Measurements from ENCODE around the gene PASK. TPM values are rescaled to one million over a fixed set of nuclear protein-coding genes. Genes with fewer than 3 reads are reported as not detected.

Gene PASK
- polyA plus RNA-seq, 3 donors, result 0.56 to 4.3 (median 0.70) TPM

DNA sequence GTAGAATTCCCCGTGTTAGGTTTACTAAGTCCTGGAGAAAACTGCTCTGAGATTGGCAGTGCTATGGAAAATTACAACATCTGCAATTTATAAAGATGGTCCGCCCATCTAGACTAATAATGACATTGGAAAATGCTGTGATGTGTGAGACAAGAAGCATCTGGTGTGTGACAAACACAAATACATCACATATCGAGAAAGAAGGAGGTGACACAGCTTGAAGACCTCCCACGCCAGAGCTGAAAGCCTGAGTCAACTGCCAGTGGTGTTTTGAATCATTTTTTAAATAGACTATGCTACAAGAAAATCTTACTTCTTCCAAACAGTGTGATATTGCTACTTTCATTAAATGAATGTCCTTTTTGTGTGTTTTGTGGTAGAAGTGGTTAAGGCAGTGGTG, 30.6 kb upstream of the PASK start:
- Histone ChIP-seq H3K9me3 (replicated peaks in 1 of 2; ENCODE audit: control insufficient read depth in 1 of 2, insufficient read depth in 1 of 2, low read length in 2 of 2) (no peaks in the 10 kb centered on the region), H3K36me3 (replicated peaks in 1 of 2; ENCODE audit: control insufficient read depth in 1 of 2, insufficient read depth in 2 of 2, low read length in 2 of 2) (peaks cover 48 to 81% of the 10 kb centered on the region in 2 donors), H3K4me2 (replicated peaks; ENCODE audit: extremely low read depth, low read length, poor library complexity, severe bottlenecking) (no peak overlapping the region), H3K9ac (ENCODE audit: insufficient read depth, low read length, poor library complexity, severe bottlenecking) (no peak overlapping the region), H3K27ac (ENCODE audit: low read depth in 1 of 2, low read length in 2 of 2) (no peak overlapping the region), H2AFZ (ENCODE audit: insufficient read depth, low read depth, low read length, poor library complexity, severe bottlenecking) (no peak overlapping the region), H4K20me1 (ENCODE audit: insufficient read depth, low read length) (no peaks in the 10 kb centered on the region), H3K27me3 (ENCODE audit: control insufficient read depth in 2 of 2, insufficient read depth in 2 of 2, low read length in 2 of 2) (no peaks in the 10 kb centered on the region), H3K79me2 (ENCODE audit: insufficient read depth, low read length) (no peaks in the 10 kb centered on the region), H3K4me1 (ENCODE audit: control insufficient read depth in 1 of 2, insufficient read depth in 2 of 2, low read length in 2 of 2) (no peaks in the 10 kb centered on the region), H3K4me3 (replicated peaks in 1 of 3; ENCODE audit: low read depth in 2 of 3, low read length in 3 of 3) (no peak overlapping the region)
- Mint-ChIP-seq H3K27ac (no peak overlapping the region), H3K27me3 (ENCODE audit: low read depth in 3 of 3) (no peaks in the 10 kb centered on the region), H3K4me3 (no peak overlapping the region), H3K9me3 (peaks cover 0 to 3% (median 1%) of the 10 kb centered on the region in 7 donors), H3K4me1 (no peaks in the 10 kb centered on the region), H3K36me3 (peaks cover 66 to 86% of the 10 kb centered on the region in 2 donors)
- WGBS (ENCODE audit: insufficient coverage), result no CpG with 5 or more reads among the region's 4 CpGs
- DNase-seq, result no peak
- intact Hi-C loops (cut with micrococcal nuclease), result no loop called here
- TF ChIP-seq CTCF (IDR thresholded peaks at IDR 0.05), result no peak

GRCh38 chr2:241178961-241179360, 29.7 kb upstream of the PASK start:
- H3K36me3 ChIP-seq (replicated peaks in 1 of 2; ENCODE audit: control insufficient read depth in 1 of 2, insufficient read depth in 2 of 2, low read length in 2 of 2), result peaks cover 53 to 87% of the 10 kb centered on the region in 2 donors
- no peaks in the 10 kb centered on the region for H3K4me1 ChIP-seq (ENCODE audit: control insufficient read depth in 1 of 2, insufficient read depth in 2 of 2, low read length in 2 of 2)
- Mint-ChIP-seq H3K27me3 (ENCODE audit: low read depth in 3 of 3) (peaks cover 0 to 3% (median 1%) of the 10 kb centered on the region in 3 donors), H3K4me3 (no peak overlapping the region), H3K4me1 (no peaks in the 10 kb centered on the region), H3K36me3 (peaks cover 72 to 93% of the 10 kb centered on the region in 2 donors), H3K27ac (no peak overlapping the region), H3K9me3 (peaks cover 0 to 3% (median 0%) of the 10 kb centered on the region in 7 donors)
- H3K4me3 ChIP-seq (replicated peaks in 1 of 3; ENCODE audit: low read depth in 2 of 3, low read length in 3 of 3), result no peak overlapping the region
- no peaks in the 10 kb centered on the region for H3K9me3 ChIP-seq (replicated peaks in 1 of 2; ENCODE audit: control insufficient read depth in 1 of 2, insufficient read depth in 1 of 2, low read length in 2 of 2)
- DNase-seq, result no peak
- no peaks in the 10 kb centered on the region for H4K20me1 ChIP-seq (ENCODE audit: insufficient read depth, low read length)
- no peaks in the 10 kb centered on the region for H3K27me3 ChIP-seq (ENCODE audit: control insufficient read depth in 2 of 2, insufficient read depth in 2 of 2, low read length in 2 of 2)
- no peak overlapping the region for H3K4me2 ChIP-seq (replicated peaks; ENCODE audit: extremely low read depth, low read length, poor library complexity, severe bottlenecking)
- no peaks in the 10 kb centered on the region for H3K79me2 ChIP-seq (ENCODE audit: insufficient read depth, low read length)
- 100% methylated on average over 4 of the region's 4 CpGs for WGBS (ENCODE audit: insufficient coverage)
- no peak overlapping the region for H2AFZ ChIP-seq (ENCODE audit: insufficient read depth, low read depth, low read length, poor library complexity, severe bottlenecking)
- no peak overlapping the region for H3K9ac ChIP-seq (ENCODE audit: insufficient read depth, low read length, poor library complexity, severe bottlenecking)
- H3K27ac ChIP-seq (ENCODE audit: low read depth in 1 of 2, low read length in 2 of 2), result no peak overlapping the region
- no peak for TF ChIP-seq CTCF (IDR thresholded peaks at IDR 0.05)
- intact Hi-C loops (cut with micrococcal nuclease), result no loop called here
